ENCODE results near the gene SRPRB. TPM values are rescaled to one million over a fixed set of nuclear protein-coding genes. Genes with fewer than 3 reads are reported as not detected.

Gene SRPRB
- 51.8 to 63.8 TPM (median 56.0 TPM) in 5 replicates for total RNA-seq (2022; extraction: Qiagen RNA extraction)

DNA sequence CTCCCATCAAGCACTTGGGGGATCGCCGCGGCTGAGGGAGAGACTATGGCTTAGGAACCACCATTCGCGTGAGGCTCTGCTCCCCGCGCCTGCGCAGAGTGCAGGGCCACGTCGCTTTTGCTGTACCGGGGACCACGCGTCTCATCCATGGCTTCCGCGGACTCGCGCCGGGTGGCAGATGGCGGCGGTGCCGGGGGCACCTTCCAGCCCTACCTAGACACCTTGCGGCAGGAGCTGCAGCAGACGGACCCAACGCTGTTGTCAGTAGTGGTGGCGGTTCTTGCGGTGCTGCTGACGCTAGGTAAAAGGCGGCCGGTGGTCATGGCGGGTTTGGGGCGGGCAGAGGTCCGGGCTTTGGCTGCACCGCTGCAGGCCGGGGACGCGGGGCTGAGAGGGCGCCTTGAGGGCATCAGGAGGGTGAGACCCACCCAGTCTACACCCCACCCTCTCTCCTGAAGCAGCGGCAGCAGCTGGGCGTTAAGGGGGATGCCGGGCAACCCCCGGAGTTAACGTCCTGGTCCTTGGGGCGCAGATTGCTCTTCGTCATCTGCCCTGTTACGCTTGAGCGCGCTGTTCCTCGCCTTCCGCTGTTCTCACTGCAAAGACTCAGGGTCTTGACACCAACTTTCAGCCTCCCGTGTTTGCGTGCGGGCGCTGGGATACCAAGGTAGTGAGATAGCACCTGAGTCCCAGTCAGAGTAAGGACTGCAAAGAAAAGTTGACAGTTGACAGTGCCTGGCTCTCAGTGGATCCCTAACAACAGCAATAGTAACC lies at the start of gene SRPRB:
SRPRB (plus strand) TSS at position 114 of the 774 bp plus-strand sequence; CDS start at position 148, 34 bp downstream.

Other genes with a start within 250 kb of the SRPRB start
- gene CDV3, start 232.1 kb upstream of the SRPRB start, total RNA-seq (2022; extraction: Qiagen RNA extraction), result 124 to 144 TPM (median 127 TPM) in 5 replicates
- gene TOPBP1, start 143.9 kb upstream of the SRPRB start, total RNA-seq (2022; extraction: Qiagen RNA extraction), result 22.3 to 30.3 TPM (median 26.0 TPM) in 5 replicates
- gene TF, start 59.4 kb upstream of the SRPRB start, total RNA-seq (2022; extraction: Qiagen RNA extraction), result 0.50 to 2.0 TPM (median 1.2 TPM) in 5 replicates
- gene RAB6B, start 90.1 kb downstream of the SRPRB start, total RNA-seq (2022; extraction: Qiagen RNA extraction), result 1.9 to 3.0 TPM (median 2.5 TPM) in 5 replicates
- gene SLCO2A1, start 224.1 kb downstream of the SRPRB start, total RNA-seq (2022; extraction: Qiagen RNA extraction), result 0.16 to 0.38 TPM (median 0.20 TPM) in 5 replicates

All from A549 treated with dexamethasone at 1 μM for 4 hours (cell line).